ENCODE results near the gene FGL2. TPM values are rescaled to one million over a fixed set of nuclear protein-coding genes. Genes with fewer than 3 reads are reported as not detected.
"Not testable (repeated sequence)": the region's sequence is repeated elsewhere in the genome, so short reads cannot be mapped to it uniquely, and the experiment has no call there.

FGL2 gene
- total and polyA plus RNA-seq, 2 donors (not counting 1 experiment from before 2014, with no cell fraction given): 4.9 to 97.6 TPM

GRCh38 chr7:77175274-77175800 lies 24.3 kb downstream of the FGL2 start:
- not testable (repeated sequence) for H3K4me2 ChIP-seq (ENCODE audit: extremely low read depth, insufficient read depth, low read length)

GRCh38 chr7:77174418-77174817 lies 25.2 kb downstream of the FGL2 start:
- not testable (repeated sequence) for DNase-seq (ENCODE audit: low read depth in 2 of 2); H3K9ac ChIP-seq (ENCODE audit: insufficient read depth, low read length); H3K27ac ChIP-seq (ENCODE audit: insufficient read depth, low read length); H3K79me2 ChIP-seq (ENCODE audit: control insufficient read depth, insufficient read depth, low read length); H2AFZ ChIP-seq (ENCODE audit: low read length); H3K4me2 ChIP-seq (ENCODE audit: extremely low read depth, insufficient read depth, low read length); H4K20me1 ChIP-seq (ENCODE audit: control insufficient read depth, extremely low read depth, insufficient read depth, low read length); H3K9me3 ChIP-seq (ENCODE audit: control insufficient read depth, insufficient read depth, low read depth, low read length); H3K36me3 ChIP-seq (ENCODE audit: control insufficient read depth, insufficient read depth, low read length); H3K4me1 ChIP-seq (ENCODE audit: control insufficient read depth, extremely low read depth, insufficient read depth, low read length); H3K27me3 ChIP-seq (ENCODE audit: control insufficient read depth, insufficient read depth, low read length); H3K4me3 ChIP-seq (replicated peaks in 1 of 4; ENCODE audit: control extremely low read depth in 1 of 4, insufficient read depth in 1 of 4, low read depth in 3 of 4, low read length in 4 of 4)

More at GRCh38 chr7:77175274-77175800, 24.3 kb downstream of the FGL2 start:
- H4K20me1 ChIP-seq (ENCODE audit: control insufficient read depth, extremely low read depth, insufficient read depth, low read length); H3K79me2 ChIP-seq (ENCODE audit: control insufficient read depth, insufficient read depth, low read length); H3K36me3 ChIP-seq (ENCODE audit: control insufficient read depth, insufficient read depth, low read length); DNase-seq (ENCODE audit: low read depth in 2 of 2); H3K27me3 ChIP-seq (ENCODE audit: control insufficient read depth, insufficient read depth, low read length); H3K27ac ChIP-seq (ENCODE audit: insufficient read depth, low read length); H3K4me1 ChIP-seq (ENCODE audit: control insufficient read depth, extremely low read depth, insufficient read depth, low read length); H3K4me3 ChIP-seq (replicated peaks in 1 of 4; ENCODE audit: control extremely low read depth in 1 of 4, insufficient read depth in 1 of 4, low read depth in 3 of 4, low read length in 4 of 4); H2AFZ ChIP-seq (ENCODE audit: low read length); H3K9ac ChIP-seq (ENCODE audit: insufficient read depth, low read length); H3K9me3 ChIP-seq (ENCODE audit: control insufficient read depth, insufficient read depth, low read depth, low read length): not testable (repeated sequence)

GRCh38 chr7:77172437-77173172 lies 27.0 kb downstream of the FGL2 start:
- not testable (repeated sequence) for H4K20me1 ChIP-seq (ENCODE audit: control insufficient read depth, extremely low read depth, insufficient read depth, low read length); H3K9me3 ChIP-seq (ENCODE audit: control insufficient read depth, insufficient read depth, low read depth, low read length); H3K79me2 ChIP-seq (ENCODE audit: control insufficient read depth, insufficient read depth, low read length); H2AFZ ChIP-seq (ENCODE audit: low read length); H3K4me3 ChIP-seq (replicated peaks in 1 of 4; ENCODE audit: control extremely low read depth in 1 of 4, insufficient read depth in 1 of 4, low read depth in 3 of 4, low read length in 4 of 4); H3K36me3 ChIP-seq (ENCODE audit: control insufficient read depth, insufficient read depth, low read length); H3K9ac ChIP-seq (ENCODE audit: insufficient read depth, low read length); H3K4me2 ChIP-seq (ENCODE audit: extremely low read depth, insufficient read depth, low read length); H3K27me3 ChIP-seq (ENCODE audit: control insufficient read depth, insufficient read depth, low read length); H3K4me1 ChIP-seq (ENCODE audit: control insufficient read depth, extremely low read depth, insufficient read depth, low read length); DNase-seq (ENCODE audit: low read depth in 2 of 2); H3K27ac ChIP-seq (ENCODE audit: insufficient read depth, low read length)

- H2AFZ ChIP-seq (ENCODE audit: low read length); H3K4me2 ChIP-seq (ENCODE audit: extremely low read depth, insufficient read depth, low read length); H3K79me2 ChIP-seq (ENCODE audit: control insufficient read depth, insufficient read depth, low read length); DNase-seq (ENCODE audit: low read depth in 2 of 2); H4K20me1 ChIP-seq (ENCODE audit: control insufficient read depth, extremely low read depth, insufficient read depth, low read length); H3K9ac ChIP-seq (ENCODE audit: insufficient read depth, low read length); H3K4me1 ChIP-seq (ENCODE audit: control insufficient read depth, extremely low read depth, insufficient read depth, low read length); H3K27ac ChIP-seq (ENCODE audit: insufficient read depth, low read length); H3K9me3 ChIP-seq (ENCODE audit: control insufficient read depth, insufficient read depth, low read depth, low read length); H3K27me3 ChIP-seq (ENCODE audit: control insufficient read depth, insufficient read depth, low read length); H3K36me3 ChIP-seq (ENCODE audit: control insufficient read depth, insufficient read depth, low read length); H3K4me3 ChIP-seq (replicated peaks in 1 of 4; ENCODE audit: control extremely low read depth in 1 of 4, insufficient read depth in 1 of 4, low read depth in 3 of 4, low read length in 4 of 4): not testable (repeated sequence)
These were observed 28.5 kb downstream of the FGL2 start for GRCh38 chr7:77171073-77171472.

- H2AFZ ChIP-seq (ENCODE audit: low read length): no peak overlapping the region
- no peaks in the 10 kb centered on the region for H3K9me3 ChIP-seq (ENCODE audit: control insufficient read depth, insufficient read depth, low read depth, low read length)
- no peaks in the 10 kb centered on the region for H4K20me1 ChIP-seq (ENCODE audit: control insufficient read depth, extremely low read depth, insufficient read depth, low read length)
- no peak overlapping the region for H3K4me3 ChIP-seq (replicated peaks in 1 of 4; ENCODE audit: control extremely low read depth in 1 of 4, insufficient read depth in 1 of 4, low read depth in 3 of 4, low read length in 4 of 4)
- no peaks in the 10 kb centered on the region for H3K36me3 ChIP-seq (ENCODE audit: control insufficient read depth, insufficient read depth, low read length)
- TF ChIP-seq EZH2 (IDR thresholded peaks at IDR 0.05; ENCODE audit: low read length, missing control alignments): no peak
- TF ChIP-seq CTCF (conservative IDR thresholded peaks at IDR 0.05 in 1 of 2, IDR thresholded peaks at IDR 0.05 in 1 of 2; ENCODE audit: low read depth in 1 of 2, low read length in 2 of 2): no peak
- H3K9ac ChIP-seq (ENCODE audit: insufficient read depth, low read length): no peak overlapping the region
- no peaks in the 10 kb centered on the region for H3K79me2 ChIP-seq (ENCODE audit: control insufficient read depth, insufficient read depth, low read length)
- no peak overlapping the region for H3K4me2 ChIP-seq (ENCODE audit: extremely low read depth, insufficient read depth, low read length)
- H3K4me1 ChIP-seq (ENCODE audit: control insufficient read depth, extremely low read depth, insufficient read depth, low read length): no peaks in the 10 kb centered on the region
- H3K27ac ChIP-seq (ENCODE audit: insufficient read depth, low read length): no peak overlapping the region
- no peaks in the 10 kb centered on the region for H3K27me3 ChIP-seq (ENCODE audit: control insufficient read depth, insufficient read depth, low read length)
- peak in 1 of 2 donors; percentile 12 for DNase-seq (ENCODE audit: low read depth in 2 of 2)
These were observed 42.2 kb downstream of the FGL2 start for GRCh38 chr7:77157446-77157845.

- H3K9me3 ChIP-seq (ENCODE audit: control insufficient read depth, insufficient read depth, low read depth, low read length); DNase-seq (ENCODE audit: low read depth in 2 of 2); H4K20me1 ChIP-seq (ENCODE audit: control insufficient read depth, extremely low read depth, insufficient read depth, low read length); H2AFZ ChIP-seq (ENCODE audit: low read length); H3K4me1 ChIP-seq (ENCODE audit: control insufficient read depth, extremely low read depth, insufficient read depth, low read length); H3K27me3 ChIP-seq (ENCODE audit: control insufficient read depth, insufficient read depth, low read length); H3K9ac ChIP-seq (ENCODE audit: insufficient read depth, low read length); H3K4me3 ChIP-seq (replicated peaks in 1 of 4; ENCODE audit: control extremely low read depth in 1 of 4, insufficient read depth in 1 of 4, low read depth in 3 of 4, low read length in 4 of 4); H3K27ac ChIP-seq (ENCODE audit: insufficient read depth, low read length); H3K4me2 ChIP-seq (ENCODE audit: extremely low read depth, insufficient read depth, low read length); H3K36me3 ChIP-seq (ENCODE audit: control insufficient read depth, insufficient read depth, low read length); H3K79me2 ChIP-seq (ENCODE audit: control insufficient read depth, insufficient read depth, low read length): not testable (repeated sequence)
These were observed 42.6 kb downstream of the FGL2 start for GRCh38 chr7:77157034-77157433.
